Breast epithelium (tissue), 3 donors: ENCODE data around the gene EBF3.

Experiments used
- POLR2A ChIP-seq: fragments of 450-650 bp; IDR thresholded peaks from one replicate; pipeline ENCODE4 v1.6.1; 2016; ENCODE audit warnings: antibody characterized with exemption, mild to moderate bottlenecking, moderate library complexity
- POLR2AphosphoS5 ChIP-seq, 3 donors: sonication (generic); formaldehyde crosslinking; IDR thresholded peaks; one replicate each; pipeline ENCODE4 v1.6.1; 2017; ENCODE audit warnings: antibody characterized with exemption in 3 of 3
- TF ChIP-seq, protein P1 (sequence below), 3 donors: fragments of 450-650 bp; IDR thresholded peaks; one replicate each; pipeline ENCODE4 v1.5.1; 2016 to 2017; ENCODE audit warnings: antibody characterized with exemption in 3 of 3, mild to moderate bottlenecking in 3 of 3, moderate library complexity in 3 of 3

- TF ChIP-seq, protein P1, sequence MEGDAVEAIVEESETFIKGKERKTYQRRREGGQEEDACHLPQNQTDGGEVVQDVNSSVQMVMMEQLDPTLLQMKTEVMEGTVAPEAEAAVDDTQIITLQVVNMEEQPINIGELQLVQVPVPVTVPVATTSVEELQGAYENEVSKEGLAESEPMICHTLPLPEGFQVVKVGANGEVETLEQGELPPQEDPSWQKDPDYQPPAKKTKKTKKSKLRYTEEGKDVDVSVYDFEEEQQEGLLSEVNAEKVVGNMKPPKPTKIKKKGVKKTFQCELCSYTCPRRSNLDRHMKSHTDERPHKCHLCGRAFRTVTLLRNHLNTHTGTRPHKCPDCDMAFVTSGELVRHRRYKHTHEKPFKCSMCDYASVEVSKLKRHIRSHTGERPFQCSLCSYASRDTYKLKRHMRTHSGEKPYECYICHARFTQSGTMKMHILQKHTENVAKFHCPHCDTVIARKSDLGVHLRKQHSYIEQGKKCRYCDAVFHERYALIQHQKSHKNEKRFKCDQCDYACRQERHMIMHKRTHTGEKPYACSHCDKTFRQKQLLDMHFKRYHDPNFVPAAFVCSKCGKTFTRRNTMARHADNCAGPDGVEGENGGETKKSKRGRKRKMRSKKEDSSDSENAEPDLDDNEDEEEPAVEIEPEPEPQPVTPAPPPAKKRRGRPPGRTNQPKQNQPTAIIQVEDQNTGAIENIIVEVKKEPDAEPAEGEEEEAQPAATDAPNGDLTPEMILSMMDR (IDR thresholded peaks at IDR 0.05): no peak
- TF ChIP-seq POLR2AphosphoS5 (IDR thresholded peaks at IDR 0.05) (no peak), POLR2A (no peak)
These were observed 20.9 kb downstream of the EBF3 start for GRCh38 chr10:129942936-129943715.
